ENCODE data around the gene DEFB124.

Gene DEFB124, protein sequence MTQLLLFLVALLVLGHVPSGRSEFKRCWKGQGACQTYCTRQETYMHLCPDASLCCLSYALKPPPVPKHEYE
- 0 to 0.55 (median 0.17) reads per million in 17 experiments for total RNA-seq

DNA sequence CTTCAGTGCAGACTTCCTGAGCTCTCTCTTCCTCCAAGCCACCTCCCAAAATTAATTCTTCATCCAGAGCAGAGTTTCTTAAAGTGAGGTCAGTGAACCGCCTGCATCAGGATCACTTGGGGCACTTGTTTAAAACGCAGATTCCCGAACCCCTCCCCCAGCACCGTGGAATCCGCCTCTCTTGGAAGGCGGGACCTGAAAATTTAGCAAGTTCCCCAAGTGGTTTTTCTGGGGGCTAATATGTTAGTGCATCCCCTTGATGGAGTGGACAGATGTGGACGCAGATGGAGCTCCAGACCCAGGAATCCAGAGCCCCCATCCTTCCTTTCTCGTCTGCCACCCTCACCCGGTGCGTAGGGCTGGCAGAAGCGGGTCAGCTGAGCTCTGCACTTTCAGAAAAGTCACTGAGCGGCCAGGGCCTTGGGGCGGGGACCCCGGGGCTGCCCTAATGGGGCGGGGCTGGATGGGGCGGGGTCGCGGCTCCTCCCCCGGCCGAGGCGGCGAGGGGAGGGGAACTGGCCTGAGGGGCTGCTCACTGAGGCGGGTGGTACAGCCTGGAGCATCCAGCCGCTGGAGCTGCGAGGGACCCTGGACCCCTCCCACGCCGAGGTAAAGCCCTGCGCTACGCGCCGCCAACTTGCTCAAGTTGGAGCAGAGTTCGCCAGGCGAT lies at the start of gene DEFB124, which contains the start of gene REM1:
TSS of gene DEFB124 (minus strand) at position 370 of the 670 bp plus-strand sequence. CDS start 2,114 bp downstream, outside the sequence.
TSS of gene REM1 (plus strand) at position 531 of the 670 bp plus-strand sequence. CDS start 1,158 bp downstream, outside the sequence.
- peak in 1 of 4 experiments; percentile 25 for DNase-seq

- DNase-seq, result peak; percentile 88 to 97 (median 93)
Observed at GRCh38 chr20:31523361-31524283, 48.7 kb upstream of the DEFB124 start.

- DNase-seq, result peak; percentile 56 to 84 (median 75)
Observed at GRCh38 chr20:31522731-31523130, 47.8 kb upstream of the DEFB124 start.

DNA sequence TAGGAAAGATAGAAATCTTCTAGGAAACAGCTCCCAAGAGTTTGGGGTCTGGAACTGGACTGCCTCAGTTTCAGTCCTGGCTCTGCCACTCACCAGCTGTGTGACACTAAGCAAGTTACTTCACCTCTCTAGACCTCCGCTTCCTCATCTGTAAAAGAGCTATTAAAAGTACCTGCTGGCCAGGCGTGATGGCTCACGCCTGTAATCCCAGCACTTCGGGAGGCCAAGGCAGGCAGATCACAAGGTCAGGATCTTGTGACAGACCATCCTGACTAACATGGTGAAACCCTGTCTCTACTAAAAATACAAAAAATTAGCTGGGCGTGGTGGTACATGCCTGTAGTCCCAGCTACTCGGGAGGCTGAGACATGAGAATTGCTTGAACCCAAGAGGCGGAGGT lies 46.3 kb upstream of the DEFB124 start:
- peak; percentile 67 to 84 (median 81) for DNase-seq

- DNase-seq, result peak; percentile 71 to 86 (median 82)
Observed at GRCh38 chr20:31517373-31517772, 42.4 kb upstream of the DEFB124 start.

GRCh38 chr20:31516651-31517050 lies 41.7 kb upstream of the DEFB124 start:
- no peak for DNase-seq

DNA sequence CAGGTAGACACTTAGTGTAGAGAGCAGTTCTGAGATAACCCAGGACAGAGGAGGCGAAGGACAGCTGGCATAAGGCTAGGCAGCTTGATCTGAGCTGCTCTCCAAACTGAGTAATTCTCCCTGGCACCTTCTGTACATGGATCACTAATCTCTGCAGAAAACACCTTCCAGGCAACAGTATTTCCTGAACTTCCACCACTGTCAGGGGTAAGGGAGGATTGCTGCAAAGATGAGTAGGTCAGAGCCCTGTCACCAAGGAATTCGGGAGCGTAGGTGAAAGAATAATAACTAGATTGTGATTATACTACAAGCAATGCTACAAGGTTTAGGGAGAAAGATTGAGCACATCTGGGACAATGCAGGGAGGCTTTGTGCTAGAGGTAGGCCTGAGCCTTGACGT lies 41.2 kb upstream of the DEFB124 start:
- DNase-seq, result no peak

- DNase-seq, result peak; percentile 33 to 72 (median 58)
Observed at GRCh38 chr20:31515775-31516107, 40.8 kb upstream of the DEFB124 start.

- no peak for DNase-seq
Observed at GRCh38 chr20:31515072-31515774, 40.3 kb upstream of the DEFB124 start.

DNA sequence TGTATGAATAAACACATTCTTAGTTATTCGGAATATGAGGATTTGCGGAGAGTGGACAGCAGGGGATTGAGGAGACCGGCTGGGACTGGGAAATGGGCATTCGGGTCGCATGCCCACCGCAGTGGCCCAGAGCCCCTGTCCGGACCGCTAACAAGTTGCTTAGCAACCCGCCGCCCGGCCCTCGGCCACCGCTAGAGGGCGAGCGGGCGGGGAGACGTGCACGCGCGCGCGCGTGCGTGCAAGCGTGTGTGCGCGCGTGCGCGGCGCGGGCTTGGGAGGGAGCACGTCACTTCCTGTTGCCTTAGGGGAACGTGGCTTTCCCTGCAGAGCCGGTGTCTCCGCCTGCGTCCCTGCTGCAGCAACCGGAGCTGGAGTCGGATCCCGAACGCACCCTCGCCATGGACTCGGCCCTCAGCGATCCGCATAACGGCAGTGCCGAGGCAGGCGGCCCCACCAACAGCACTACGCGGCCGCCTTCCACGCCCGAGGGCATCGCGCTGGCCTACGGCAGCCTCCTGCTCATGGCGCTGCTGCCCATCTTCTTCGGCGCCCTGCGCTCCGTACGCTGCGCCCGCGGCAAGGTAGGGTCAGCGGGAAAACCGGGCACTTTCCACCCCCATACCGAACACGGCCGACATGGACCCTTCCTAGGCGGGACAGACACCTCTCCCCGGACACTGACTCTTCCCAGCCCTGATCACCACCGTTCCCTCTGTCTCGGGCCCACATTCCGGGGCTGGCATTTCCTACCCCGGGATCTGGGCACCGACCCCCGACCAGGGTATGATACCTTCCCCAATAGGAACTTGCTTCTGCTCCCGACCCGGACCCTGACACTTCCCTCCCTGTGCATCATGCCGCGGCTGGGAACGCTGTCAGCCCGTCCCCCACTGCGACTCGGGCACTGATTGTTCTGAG lies 39.5 kb upstream of the DEFB124 start, which contains the start of gene HM13:
TSS of gene HM13 (plus strand) at position 289 of the 918 bp plus-strand sequence. CDS start at position 399, 110 bp downstream.
- peak; percentile 96 to 99 (median 98) for DNase-seq

DNA sequence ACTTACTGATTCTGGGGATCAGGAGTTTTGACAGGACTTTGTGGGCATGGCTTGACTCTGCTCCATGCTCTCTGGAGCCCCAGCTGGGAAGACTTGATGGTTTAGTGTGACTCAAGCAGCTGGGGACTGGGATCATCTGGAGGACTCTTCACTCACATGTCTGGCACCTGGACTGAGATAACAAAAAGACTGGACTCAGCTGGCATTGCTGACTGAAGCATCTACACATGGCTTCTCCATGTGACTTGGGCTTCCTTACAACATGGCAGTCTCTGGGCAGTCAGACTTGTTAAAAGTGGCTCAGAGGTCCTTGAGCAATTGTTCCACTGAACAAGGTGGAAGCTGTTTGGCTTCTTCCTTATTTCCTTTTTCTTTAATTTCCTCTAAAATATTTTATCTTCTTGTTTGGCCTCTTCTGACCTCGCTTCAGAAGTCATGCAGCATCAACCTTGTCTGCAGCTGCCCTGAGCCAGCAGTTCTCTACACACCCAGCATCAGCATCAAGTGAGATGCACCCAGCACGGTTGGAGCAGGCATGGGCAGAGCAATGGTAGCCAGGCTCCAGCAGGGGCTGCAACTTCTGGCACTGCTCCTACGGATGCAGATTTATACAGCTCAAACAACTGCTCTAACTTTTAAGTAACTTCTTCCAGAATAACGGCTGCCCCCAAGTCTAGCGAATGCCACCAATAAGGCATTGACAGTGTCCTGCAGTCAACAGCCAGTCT lies 33.8 kb upstream of the DEFB124 start:
- no peak for DNase-seq

DNA sequence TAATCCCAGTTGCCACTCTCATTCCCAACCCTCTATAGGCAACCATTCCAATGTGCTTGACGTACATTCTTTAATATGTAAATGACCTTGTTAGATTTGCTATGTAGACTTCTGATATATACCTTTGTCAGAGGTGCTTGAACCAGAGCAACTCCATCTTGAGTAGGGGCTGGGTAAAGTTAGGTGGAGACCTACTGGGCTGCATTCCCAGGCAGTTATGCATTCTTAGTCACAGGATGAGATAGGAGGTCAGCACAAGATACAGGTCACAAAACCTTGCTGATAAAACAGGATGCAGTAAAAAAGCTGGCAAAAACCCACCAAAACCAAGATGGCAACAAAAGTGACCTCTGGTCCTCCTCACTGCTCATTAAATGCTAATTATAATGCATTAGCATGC lies 31.0 kb upstream of the DEFB124 start:
- no peak for DNase-seq

DNA sequence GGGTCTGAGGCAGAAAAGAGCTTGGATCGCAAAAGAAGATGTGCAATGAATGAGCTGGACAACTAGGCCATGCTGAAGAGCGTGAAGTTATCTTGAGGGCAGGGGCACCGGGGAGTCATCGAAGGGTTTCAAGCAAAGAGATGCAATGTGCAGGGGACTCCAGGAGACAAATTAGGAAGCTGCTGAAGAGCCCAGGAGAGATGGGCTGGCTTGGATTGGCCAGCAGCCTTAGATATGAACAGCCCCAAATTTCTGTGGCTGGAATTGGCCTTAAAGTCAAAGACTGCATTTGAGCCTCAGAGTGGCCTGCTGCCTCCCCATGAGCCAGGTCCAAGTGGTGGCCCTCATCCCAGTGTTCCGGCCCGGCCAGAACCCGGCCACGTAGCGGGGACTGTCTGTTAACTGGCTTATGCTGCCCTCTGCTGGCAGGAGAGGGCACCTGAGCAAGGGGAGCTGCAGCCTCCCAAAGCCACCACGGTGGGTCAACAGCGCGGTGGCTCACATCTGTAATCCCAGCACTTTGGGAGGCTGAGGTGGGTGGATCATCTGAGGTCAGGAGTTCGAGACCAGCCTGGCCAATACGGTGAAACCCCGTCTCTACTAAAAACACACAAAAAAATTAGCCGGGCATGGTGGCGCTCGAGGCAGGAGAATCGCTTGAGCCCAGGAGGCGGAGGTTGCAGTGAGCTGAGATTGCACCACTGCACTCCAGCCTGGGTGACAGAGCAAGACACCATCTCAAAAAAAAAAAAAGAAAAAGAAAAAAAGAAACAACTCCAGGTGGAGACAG lies 28.2 kb upstream of the DEFB124 start:
- DNase-seq, result peak; percentile 88 to 94 (median 91)

GRCh38 chr20:31500527-31500926 lies 25.6 kb upstream of the DEFB124 start:
- no peak for DNase-seq

DNA sequence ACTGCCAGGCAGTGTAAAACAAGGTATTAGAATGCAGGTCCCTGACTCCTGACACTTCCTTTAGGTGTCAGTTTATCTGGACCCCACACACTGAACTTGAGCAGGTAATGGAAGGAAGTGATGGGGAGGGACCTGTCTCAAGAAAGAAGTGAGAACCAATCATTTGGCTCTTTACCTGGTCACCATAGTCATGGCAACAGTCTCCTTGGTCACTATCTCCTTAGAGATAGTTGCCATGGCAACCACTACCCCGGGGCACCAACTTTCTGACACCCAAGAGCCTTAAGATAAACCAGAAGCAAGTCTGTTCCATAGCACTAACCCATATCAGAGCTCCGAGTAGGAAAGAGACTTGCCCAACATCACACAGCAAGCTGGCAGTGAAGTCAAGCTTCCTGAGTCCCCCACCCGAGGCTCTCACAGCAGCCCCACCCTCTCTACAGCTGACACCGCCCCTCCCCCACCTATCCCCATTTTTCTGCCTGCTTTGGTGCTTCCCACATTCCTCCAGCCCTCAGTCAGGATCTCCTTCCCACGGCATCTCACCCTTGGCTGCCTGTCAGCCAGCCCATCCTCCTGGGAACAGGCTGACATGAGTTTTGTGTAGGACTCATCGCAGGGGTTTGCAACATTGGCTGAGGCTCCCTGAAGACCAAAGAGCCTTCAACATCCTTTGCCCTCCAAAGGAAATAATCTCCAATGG lies 23.1 kb upstream of the DEFB124 start:
- no peak for DNase-seq

DNA sequence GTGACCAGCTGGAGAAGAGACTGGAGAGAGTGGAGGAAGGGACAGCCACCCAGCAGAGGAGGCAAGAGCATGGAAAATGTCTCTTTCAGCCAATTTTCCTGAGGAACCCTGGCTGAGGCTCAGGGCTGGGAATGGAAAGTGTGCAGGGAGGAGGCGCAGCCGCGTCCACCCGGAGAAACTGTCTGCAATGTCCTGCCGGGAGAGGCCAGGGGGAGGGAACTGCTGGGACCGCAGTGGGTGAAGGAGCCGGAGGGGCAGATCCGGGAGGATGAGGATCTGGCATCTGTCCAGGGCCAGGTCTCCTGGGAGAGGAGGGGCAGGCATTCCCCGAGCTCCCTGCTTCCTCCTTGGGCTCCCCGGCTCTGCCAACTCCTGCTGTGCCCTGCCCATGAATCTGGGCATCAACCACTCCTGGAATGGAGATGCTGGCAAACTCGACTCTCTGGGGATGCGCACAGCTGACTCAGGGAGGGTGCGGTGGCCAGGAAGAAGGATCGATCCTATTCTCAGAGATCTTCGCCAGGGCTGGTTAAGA lies 21.9 kb upstream of the DEFB124 start:
- DNase-seq, result no peak

- DNase-seq, result peak in 3 of 4 experiments; percentile 24 to 42 (median 28)
Observed at GRCh38 chr20:31494131-31494530, 19.2 kb upstream of the DEFB124 start.

DNA sequence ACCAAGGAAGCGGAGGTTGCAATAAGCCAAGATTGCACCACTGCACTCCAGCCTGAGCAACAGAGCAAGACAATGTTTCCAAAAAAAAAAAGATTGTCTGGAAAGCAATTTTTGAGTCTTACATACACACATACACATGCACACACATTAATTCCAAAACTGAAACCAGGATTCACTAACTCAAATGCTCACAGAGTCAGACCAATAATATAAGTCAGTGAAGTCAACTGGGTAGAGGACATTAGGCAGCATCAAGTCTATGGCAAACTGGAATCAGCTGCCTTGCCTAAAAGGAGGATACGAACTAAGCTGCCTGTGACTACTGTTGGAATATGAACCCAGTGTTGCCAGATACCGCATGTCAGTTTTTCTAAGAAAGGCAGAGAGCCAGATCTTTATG lies 15.8 kb upstream of the DEFB124 start:
- DNase-seq, result no peak

GRCh38 chr20:31489152-31489551 lies 14.2 kb upstream of the DEFB124 start:
- DNase-seq, result no peak

All from suppressor macrophage (primary cell).